Measurements from ENCODE around the gene SHB. TPM values are rescaled to one million over a fixed set of nuclear protein-coding genes. Genes with fewer than 3 reads are reported as not detected.

Gene SHB
- total and polyA plus RNA-seq, 2 of the 13 experiments (the other 11 are each of a cell fraction or from before 2014, with no cell fraction given) = 19.4 to 20.7 TPM

GRCh38 chr9:38110476-38110875 is 41.4 kb upstream of the SHB start:
- no TSS peak for BruUV-seq (replicated peaks)
- H3K4me1 ChIP-seq (ENCODE audit: insufficient read depth, low read length) = no peaks in the 10 kb centered on the region
- no peak overlapping the region for H2AFZ ChIP-seq (ENCODE audit: low read length)
- no peak for TF ChIP-seq ZZZ3 (CRISPR knock-in tag; IDR thresholded peaks at IDR 0.05; ENCODE audit: borderline replicate concordance)
- TF ChIP-seq ZNF776 (CRISPR knock-in tag; IDR thresholded peaks at IDR 0.05) = no peak
- TF ChIP-seq, protein P1, sequence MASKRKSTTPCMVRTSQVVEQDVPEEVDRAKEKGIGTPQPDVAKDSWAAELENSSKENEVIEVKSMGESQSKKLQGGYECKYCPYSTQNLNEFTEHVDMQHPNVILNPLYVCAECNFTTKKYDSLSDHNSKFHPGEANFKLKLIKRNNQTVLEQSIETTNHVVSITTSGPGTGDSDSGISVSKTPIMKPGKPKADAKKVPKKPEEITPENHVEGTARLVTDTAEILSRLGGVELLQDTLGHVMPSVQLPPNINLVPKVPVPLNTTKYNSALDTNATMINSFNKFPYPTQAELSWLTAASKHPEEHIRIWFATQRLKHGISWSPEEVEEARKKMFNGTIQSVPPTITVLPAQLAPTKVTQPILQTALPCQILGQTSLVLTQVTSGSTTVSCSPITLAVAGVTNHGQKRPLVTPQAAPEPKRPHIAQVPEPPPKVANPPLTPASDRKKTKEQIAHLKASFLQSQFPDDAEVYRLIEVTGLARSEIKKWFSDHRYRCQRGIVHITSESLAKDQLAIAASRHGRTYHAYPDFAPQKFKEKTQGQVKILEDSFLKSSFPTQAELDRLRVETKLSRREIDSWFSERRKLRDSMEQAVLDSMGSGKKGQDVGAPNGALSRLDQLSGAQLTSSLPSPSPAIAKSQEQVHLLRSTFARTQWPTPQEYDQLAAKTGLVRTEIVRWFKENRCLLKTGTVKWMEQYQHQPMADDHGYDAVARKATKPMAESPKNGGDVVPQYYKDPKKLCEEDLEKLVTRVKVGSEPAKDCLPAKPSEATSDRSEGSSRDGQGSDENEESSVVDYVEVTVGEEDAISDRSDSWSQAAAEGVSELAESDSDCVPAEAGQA (IDR thresholded peaks at IDR 0.05; ENCODE audit: low read depth) = no peak
- TF ChIP-seq, protein P1 (CRISPR knock-in tag; IDR thresholded peaks at IDR 0.05; ENCODE audit: borderline replicate concordance) = no peak
- no peak for ATAC-seq
- intact Hi-C loops (cut with micrococcal nuclease; ENCODE audit: unreplicated experiment) (no loop called here), in situ Hi-C loops (cut with HindIII; ENCODE audit: extremely low pct_ligation_motif_present, low pct_unique_long_range_greater_than_20kb) (no loop called here)
- DNase-seq (ENCODE audit: low spot score) = no peak
- CTCF ChIA-PET (ENCODE audit: low intra/inter-chr PET ratio, low total read pairs) = no interaction called here
- H3K27ac ChIP-seq (ENCODE audit: extremely low read length, insufficient read depth, low read length) = no peak overlapping the region
- no peaks in the 10 kb centered on the region for H3K36me3 ChIP-seq (replicated peaks in 1 of 2; ENCODE audit: control insufficient read depth in 1 of 2, insufficient read depth in 2 of 2, low read length in 2 of 2)
- no peaks in the 10 kb centered on the region for H4K20me1 ChIP-seq (ENCODE audit: insufficient read depth, low read length)
- no peak for FAIRE-seq
- H3K9ac ChIP-seq (ENCODE audit: insufficient read depth, low read depth, low read length) = no peak overlapping the region
- POLR2A ChIA-PET = no interaction called here
- no peak overlapping the region for H3K4me3 ChIP-seq (replicated peaks in 1 of 3; ENCODE audit: insufficient read depth in 1 of 3, low read depth in 2 of 3, low read length in 3 of 3)
- no peak overlapping the region for H3K4me2 ChIP-seq (ENCODE audit: low read depth, low read length)
- H3K9me3 ChIP-seq (ENCODE audit: low read length) = no peaks in the 10 kb centered on the region
- H3K27me3 ChIP-seq (ENCODE audit: control insufficient read depth in 1 of 2, insufficient read depth in 2 of 2, low read length in 2 of 2) = peaks cover 0 to 21% of the 10 kb centered on the region in 2 experiments; a peak in 2 of 5 replicates
- H3K79me2 ChIP-seq (ENCODE audit: insufficient read depth, low read length) = no peaks in the 10 kb centered on the region
- 14% methylated on average over 6 of the region's 6 CpGs for WGBS (ENCODE audit: low lambda C conversion rate)

All from HepG2 (cell line).